GM23248 (cell line): ENCODE data around the gene ASXL1.

ENCODE experiments used
- EZH2 ChIP-seq: fragments of 200-600 bp; sonication (generic); IDR thresholded peaks from 2 replicates; pipeline ENCODE4 v1.6.1; 2018; ENCODE audit warnings: antibody characterized with exemption, mild to moderate bottlenecking; ENCODE audit not compliant: insufficient read depth, poor library complexity, severe bottlenecking
- EZH2phosphoT487 ChIP-seq: fragments of 200-600 bp; sonication (generic); IDR thresholded peaks from 2 replicates; pipeline ENCODE4 v1.6.1; 2018; ENCODE audit warnings: antibody characterized with exemption, moderate library complexity, mild to moderate bottlenecking, low read depth; ENCODE audit not compliant: insufficient read depth

DNA sequence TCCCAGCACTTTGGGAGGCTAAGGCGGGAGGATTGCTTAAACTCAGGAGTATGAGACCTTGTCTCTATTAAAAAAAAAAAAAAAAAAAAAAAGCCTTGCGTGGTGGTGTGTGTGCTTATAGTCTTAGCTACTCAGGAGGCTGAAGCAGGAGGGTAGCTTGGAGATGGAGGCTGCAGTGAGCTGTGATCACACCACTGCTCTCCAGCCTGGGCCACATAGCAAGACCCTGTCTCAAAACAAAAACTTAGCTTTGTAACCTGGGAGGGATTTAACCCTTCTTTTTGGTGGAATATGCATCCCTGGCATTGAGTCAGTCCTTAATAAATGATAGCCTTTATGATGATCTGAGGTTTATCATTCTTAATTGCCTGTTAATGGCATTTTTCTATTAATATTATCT, 12.8 kb downstream of the ASXL1 start:
- no peak for TF ChIP-seq EZH2
- TF ChIP-seq EZH2phosphoT487 = no peak
